Activated CD4-positive, alpha-beta T cell treated with anti-CD3 and anti-CD28 coated beads, Interleukin-2, amount 50 U/mL, for 24 hours (primary cell): ENCODE results near the gene NCOA6.
"Not testable (repeated sequence)": the region's sequence is repeated elsewhere in the genome, so short reads cannot be mapped to it uniquely, and the experiment has no call there.

Experiments
- DNase-seq, 2 donors: peaks; one replicate each; pipeline ENCODE4 v3.0.0-alpha.2; 2020; ENCODE audit warnings: low read depth in 1 of 2, low spot score in 1 of 2

The NCOA6 gene

DNA sequence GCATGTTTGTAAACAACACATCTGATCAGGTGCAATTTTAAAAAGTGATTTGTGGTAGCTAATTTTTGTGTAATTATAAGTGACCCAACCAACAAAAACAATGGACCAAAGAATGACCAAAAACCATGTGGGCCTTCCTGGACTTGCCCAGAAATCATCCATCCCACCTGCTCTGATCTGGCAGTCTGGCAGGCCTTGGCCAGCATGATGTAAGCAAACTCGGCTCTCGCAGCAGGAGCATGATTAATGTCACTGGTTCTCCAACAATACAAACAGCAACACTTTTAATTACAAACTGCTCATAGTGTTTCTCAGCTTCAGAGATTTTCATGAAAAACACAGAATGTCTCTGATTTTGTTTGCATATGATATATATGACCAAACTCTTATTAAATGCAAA is 105.2 kb downstream of the NCOA6 start:
- no peak for DNase-seq

- DNase-seq: not testable (repeated sequence)
Observed at GRCh38 chr20:34719242-34720017, 106.0 kb downstream of the NCOA6 start.

GRCh38 chr20:34717230-34718095 is 108.0 kb downstream of the NCOA6 start:
- no peak for DNase-seq

GRCh38 chr20:34716921-34717229 is 108.6 kb downstream of the NCOA6 start:
- no peak for DNase-seq

DNA sequence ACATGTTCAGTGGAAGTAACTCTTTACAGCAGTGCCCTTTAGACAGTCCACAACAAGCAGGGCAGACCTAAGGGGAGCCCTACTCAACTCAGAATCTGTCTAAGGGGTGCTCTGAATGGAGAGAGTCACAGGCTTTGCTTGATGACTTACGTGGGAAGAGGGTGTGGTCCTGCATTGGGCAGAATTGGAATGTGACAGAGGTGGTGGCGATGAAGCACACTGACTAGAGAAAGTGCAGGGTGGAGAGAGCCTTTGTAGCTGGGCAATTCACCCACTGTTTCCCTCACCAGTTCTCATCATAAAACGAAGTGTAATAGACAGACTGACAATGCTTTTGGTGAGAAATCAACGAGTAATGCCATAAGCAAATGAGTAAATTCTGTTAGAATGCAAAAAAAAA is 110.1 kb downstream of the NCOA6 start:
- no peak for DNase-seq

- not testable (repeated sequence) for DNase-seq
Observed at GRCh38 chr20:34713944-34714515, 111.4 kb downstream of the NCOA6 start.

GRCh38 chr20:34713194-34713943 is 112.1 kb downstream of the NCOA6 start:
- DNase-seq: no peak

DNA sequence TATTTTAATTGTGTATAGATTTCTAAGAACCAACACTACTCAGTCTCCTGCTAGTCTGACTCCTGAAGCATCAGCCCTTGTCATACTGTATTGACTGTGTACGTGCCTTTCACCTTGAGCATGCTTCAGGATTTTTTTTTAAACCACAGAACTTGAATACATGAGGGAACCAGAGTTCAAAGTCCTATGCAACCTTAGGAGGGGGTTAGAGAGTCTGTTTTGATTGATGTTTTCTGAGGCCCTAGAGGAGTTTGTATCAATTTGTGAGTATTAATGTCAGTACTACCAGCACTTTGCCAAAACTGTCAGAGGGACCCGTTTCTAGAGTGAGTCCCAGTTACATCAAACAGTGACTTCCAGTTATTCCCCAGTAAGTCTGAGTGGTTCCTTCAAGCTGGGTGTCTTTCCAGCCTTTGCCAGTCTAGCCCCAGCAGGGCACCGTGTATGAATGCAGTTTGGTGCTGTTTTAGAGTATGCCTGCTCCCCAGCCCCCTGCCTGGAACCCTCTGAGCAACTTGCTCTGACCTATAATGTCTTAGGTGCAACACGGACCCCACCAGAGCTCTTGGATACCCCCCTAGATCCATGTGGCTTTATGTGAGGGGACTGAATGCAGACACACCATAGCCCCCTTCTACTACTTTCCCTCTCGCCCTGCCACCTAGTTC is 112.8 kb downstream of the NCOA6 start:
- DNase-seq: no peak

DNA sequence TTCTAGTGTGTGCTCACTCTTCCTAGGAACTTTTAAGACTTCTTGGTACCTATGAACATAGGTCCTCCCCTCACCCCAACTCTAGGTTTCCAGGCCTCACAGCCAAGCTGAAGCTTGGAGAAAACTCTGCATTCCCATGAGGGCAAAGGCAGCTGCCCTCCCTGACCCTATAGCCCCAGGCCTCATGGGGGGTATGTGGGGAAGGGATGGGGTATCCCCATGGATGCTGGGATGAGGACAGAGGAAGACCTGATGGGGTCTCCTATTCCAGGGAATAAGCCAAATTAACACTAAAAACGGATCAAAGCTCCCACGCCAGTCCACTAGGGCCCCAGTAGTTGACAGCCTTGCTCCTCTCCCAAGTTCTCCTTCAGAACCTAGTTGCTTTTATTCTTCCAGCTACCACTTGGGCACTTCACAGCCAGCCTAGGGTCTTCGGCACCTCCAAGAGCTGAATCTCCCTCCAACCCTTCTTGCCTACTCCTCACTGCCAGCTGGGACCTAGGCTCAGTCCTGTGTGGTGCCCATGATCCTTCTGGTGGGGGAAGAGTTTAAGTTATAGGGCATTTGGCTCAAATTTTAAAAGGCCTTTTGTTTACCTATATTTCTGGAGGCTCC is 113.5 kb downstream of the NCOA6 start:
- DNase-seq: no peak

DNA sequence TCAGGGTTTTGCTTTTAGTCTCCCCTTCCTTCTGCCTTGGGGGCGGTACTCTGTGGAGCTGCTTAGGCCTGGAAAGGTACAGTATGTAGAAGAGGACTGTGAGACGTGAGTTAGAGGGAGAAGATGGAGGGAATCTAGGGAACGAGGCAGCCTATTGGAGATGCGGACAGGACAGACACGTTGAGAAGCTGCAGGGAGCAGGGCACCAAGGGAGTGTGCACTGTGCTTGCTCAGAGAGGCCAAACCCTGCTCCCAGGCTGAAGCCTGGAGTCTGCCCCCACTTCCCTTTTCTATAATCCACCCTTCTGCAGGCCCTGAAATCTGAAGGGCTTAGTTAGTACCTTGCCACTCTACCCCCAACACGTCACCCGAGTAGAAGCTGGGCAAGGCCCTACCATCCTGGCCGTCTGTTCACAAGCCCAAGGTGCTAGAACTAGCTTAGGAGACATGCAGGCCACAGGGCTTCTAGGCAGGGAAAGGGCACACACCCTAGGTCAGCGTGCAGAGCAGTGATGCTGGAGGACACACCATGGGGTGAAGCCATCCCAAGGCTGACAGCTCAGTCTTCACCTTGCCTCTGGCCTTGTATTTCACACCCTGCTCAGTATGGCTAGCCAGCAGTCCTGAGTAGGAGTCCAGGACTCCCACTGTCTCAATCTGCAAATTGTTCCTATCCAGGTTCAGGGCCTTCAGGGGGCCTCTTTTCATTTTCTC is 114.4 kb downstream of the NCOA6 start:
- DNase-seq: no peak

GRCh38 chr20:34710568-34710839 is 114.9 kb downstream of the NCOA6 start:
- DNase-seq: no peak

DNA sequence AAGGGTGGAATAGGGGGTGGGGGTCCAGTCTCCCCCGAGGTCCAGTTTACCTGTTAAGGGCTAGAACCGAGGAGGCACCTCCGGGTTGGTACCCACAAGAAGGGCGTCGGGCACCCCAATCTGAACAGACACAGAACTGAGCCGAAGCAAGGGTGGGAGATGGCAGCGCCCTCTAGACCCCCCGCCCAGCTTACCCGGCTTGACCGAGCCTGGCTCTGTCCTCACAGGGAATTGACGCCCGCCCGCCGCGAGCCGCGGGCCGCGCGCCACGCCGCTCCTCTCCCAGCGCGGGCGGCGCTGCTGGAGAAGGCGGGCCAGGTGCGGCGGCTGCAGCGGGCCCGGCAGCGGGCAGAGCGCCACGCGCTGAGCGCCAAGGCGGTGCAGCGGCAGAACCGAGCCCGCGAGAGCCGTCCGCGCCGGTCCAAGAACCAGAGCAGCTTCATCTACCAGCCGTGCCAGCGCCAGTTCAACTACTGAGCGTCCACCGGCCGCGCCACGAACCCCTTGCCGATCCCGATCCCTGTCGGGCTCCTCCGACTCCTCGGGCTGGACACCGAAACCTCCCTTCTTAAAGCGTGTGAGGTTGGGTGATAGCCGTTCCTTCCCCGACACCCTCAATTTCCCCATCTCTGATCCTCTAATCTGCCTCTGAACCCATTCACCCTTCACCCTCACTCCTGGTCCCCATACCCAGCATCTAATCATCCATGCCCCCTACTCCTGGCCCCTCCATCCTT is 115.5 kb downstream of the NCOA6 start:
- DNase-seq: peak in 1 of 2 donors; percentile 52

- DNase-seq: peak; percentile 62 to 65
Observed at GRCh38 chr20:34709044-34709830, 116.2 kb downstream of the NCOA6 start.

DNA sequence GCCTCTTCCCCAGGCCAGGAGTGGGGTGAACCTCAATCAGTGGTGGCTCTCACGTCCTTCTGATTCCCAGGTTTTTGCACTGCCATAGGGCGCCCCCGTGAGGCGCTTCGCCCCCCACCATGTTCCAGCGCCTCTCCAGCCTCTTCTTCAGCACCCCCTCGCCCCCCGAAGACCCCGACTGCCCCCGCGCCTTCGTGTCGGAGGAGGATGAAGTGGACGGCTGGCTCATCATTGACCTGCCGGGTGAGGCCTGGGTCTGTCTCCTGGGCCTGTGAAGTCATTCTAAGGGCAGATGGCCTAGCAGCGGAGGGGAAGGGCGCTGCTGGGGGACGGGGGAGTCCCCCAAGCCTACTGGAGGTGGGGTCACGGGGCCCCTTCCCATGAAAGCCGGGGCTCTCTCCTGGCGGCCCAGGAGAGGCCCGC is 116.8 kb downstream of the NCOA6 start:
- peak in 1 of 2 donors; percentile 22 for DNase-seq

- DNase-seq: no peak
Observed at GRCh38 chr20:34706912-34707784, 118.3 kb downstream of the NCOA6 start.

DNA sequence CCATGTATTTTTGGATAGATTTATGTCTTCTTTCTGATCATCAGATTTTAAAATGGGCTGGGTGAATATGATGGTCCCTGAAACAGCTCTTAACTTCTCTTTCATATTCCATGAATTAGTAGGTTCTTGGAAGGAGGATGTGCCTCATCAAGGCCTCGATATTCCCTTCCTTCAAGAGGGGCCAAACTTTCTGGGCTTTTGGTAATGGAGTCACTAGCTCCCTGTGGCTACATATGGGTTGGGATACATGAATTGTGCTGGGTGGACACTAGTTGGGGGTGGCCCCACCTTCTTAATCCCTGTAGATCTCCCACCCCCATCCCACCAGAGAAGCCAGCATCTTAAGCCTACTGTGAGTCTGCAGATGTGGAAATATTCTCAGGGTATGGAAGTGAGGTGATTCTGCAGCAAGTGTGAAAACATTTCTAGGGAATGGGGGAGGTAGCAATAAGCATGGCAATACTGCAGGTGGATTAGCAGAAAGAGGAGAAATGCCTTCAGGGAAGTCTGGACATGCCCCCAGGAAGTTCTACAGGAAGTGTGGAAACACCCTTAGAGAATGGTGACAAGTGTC is 119.1 kb downstream of the NCOA6 start:
- no peak for DNase-seq
